A549 (cell line): ENCODE results near the gene PAX8. TPM values are rescaled to one million over a fixed set of nuclear protein-coding genes. Genes with fewer than 3 reads are reported as not detected.

Source experiments
- ATAC-seq, 2 experiments: fragments of 200-7000 bp in 1 of 2; fragments of >200 bp in 1 of 2; cut with Nextera tagmentation in 1 of 2; cut with Tn5 transposase in 1 of 2; 3 replicates each; pipeline versions ENCODE4 v1.8.0 to v1.9.1; 2018 to 2020; ENCODE audit warnings: mild to moderate bottlenecking in 1 of 2, moderate library complexity in 1 of 2
- CTCF ChIA-PET: fragments of 300-600 bp; sonication (Branson Sonifier 250); formaldehyde crosslinking; extraction: SDS; loops from one replicate; lab custom pipeline; 2021; ENCODE audit warnings: antibody characterized with exemption, inconsistent platforms; lab: Yijun Ruan, JAX
- POLR2A ChIA-PET: fragments of 350-600 bp; formaldehyde crosslinking; extraction: SDS; loops from one replicate; lab custom pipeline; 2021; ENCODE audit warnings: antibody characterized with exemption, inconsistent platforms; lab: Yijun Ruan, JAX
- DNase-seq, 2 experiments: peaks; one replicate each; pipeline versions ENCODE4 v3.0.0 to v3.0.0-alpha.2; 2011 to 2016; ENCODE audit warnings: low read depth in 1 of 2, low spot score in 1 of 2
- FAIRE-seq: peaks from 2 replicates; lab custom pipeline; 2011; peaks lifted over from hg19 to GRCh38; lab: Jason Lieb, UNC
- H3K27ac ChIP-seq, 2 experiments: fragments of >200 bp; sonication (Bioruptor Twin); formaldehyde crosslinking; 3 replicates each; pipeline ENCODE4 v1.5.1; 2016 to 2017
- H3K4me1 ChIP-seq: fragments of >200 bp; sonication (Bioruptor Twin); formaldehyde crosslinking; 3 replicates; pipeline ENCODE4 v1.6.1; 2016
- H3K4me2 ChIP-seq: fragments of >200 bp; sonication (Bioruptor Twin); formaldehyde crosslinking; 3 replicates; pipeline ENCODE4 v1.6.1; 2016
- H3K4me3 ChIP-seq: fragments of >200 bp; sonication (Bioruptor Twin); formaldehyde crosslinking; 3 replicates; pipeline ENCODE4 v1.5.1; 2016
- H3K9me3 ChIP-seq: fragments of >200 bp; sonication (Bioruptor Twin); formaldehyde crosslinking; 3 replicates; pipeline ENCODE4 v1.6.1; 2016
- CBX2 ChIP-seq: fragments of 200-600 bp; sonication (generic); IDR thresholded peaks from 2 replicates; pipeline ENCODE4 v1.6.1; 2016; ENCODE audit warnings: low read depth, mild to moderate bottlenecking, borderline replicate concordance
- CBX8 ChIP-seq: fragments of 200-600 bp; sonication (generic); IDR thresholded peaks from 2 replicates; pipeline ENCODE4 v1.6.1; 2016
- CHD2 ChIP-seq: fragments of 150-350 bp; IDR thresholded peaks from 2 replicates; pipeline ENCODE4 v1.6.1; 2014; ENCODE audit warnings: low read length; ENCODE audit not compliant: partially characterized antibody
- CTCF ChIP-seq: fragments of >200 bp; sonication (Bioruptor Twin); formaldehyde crosslinking; IDR thresholded peaks from 3 replicates; pipeline ENCODE4 v1.5.1; 2016
- E2F6 ChIP-seq: IDR thresholded peaks from 2 replicates; pipeline ENCODE4 v1.6.1; 2012; ENCODE audit warnings: low read depth, borderline replicate concordance
- EHF ChIP-seq: fragments of 250-450 bp; sonication (Bioruptor Pico); IDR thresholded peaks from 2 replicates; pipeline ENCODE4 v1.5.0; 2020; ENCODE audit warnings: mild to moderate bottlenecking
- EP300 ChIP-seq, 2 experiments: fragments of >200 bp; sonication (Bioruptor Twin); formaldehyde crosslinking; IDR thresholded peaks; 2 replicates in 1 of 2; 3 replicates in 1 of 2; pipeline ENCODE4 v1.6.1; 2016 to 2017
- ESRRA ChIP-seq: fragments of 150-350 bp; IDR thresholded peaks from 2 replicates; pipeline ENCODE4 v1.6.1; 2014; ENCODE audit warnings: mild to moderate bottlenecking, low read length, borderline replicate concordance
- FOSB ChIP-seq: fragments of 250-450 bp; sonication (Bioruptor Pico); IDR thresholded peaks from 2 replicates; pipeline ENCODE4 v1.5.0; 2020; ENCODE audit warnings: mild to moderate bottlenecking, moderate library complexity
- FOSL2 ChIP-seq, 2 experiments: fragments of 450-650 bp in 1 of 2; fragments of >200 bp in 1 of 2; sonication (Bioruptor Twin) in 1 of 2; formaldehyde crosslinking; IDR thresholded peaks; 2 replicates each; pipeline versions ENCODE4 v1.5.0 to v1.6.1; 2016 to 2020; ENCODE audit warnings: mild to moderate bottlenecking in 1 of 2, moderate library complexity in 1 of 2
- GATA3 ChIP-seq: IDR thresholded peaks from 2 replicates; pipeline ENCODE4 v1.6.1; 2012; ENCODE audit warnings: borderline replicate concordance
- HDAC2 ChIP-seq: fragments of 200-600 bp; sonication (generic); IDR thresholded peaks from 2 replicates; pipeline ENCODE4 v1.6.1; 2016
- HEYL ChIP-seq: fragments of 250-450 bp; sonication (Bioruptor Pico); IDR thresholded peaks from 2 replicates; pipeline ENCODE4 v1.8.0; 2021; ENCODE audit warnings: mild to moderate bottlenecking, moderate library complexity
- HMGXB4 ChIP-seq: fragments of 250-450 bp; sonication (Bioruptor Pico); IDR thresholded peaks from 2 replicates; pipeline ENCODE4 v1.5.0; 2021; ENCODE audit warnings: mild to moderate bottlenecking, moderate library complexity, borderline replicate concordance
- HOXA7 ChIP-seq: fragments of 250-450 bp; sonication (Bioruptor Pico); IDR thresholded peaks from 2 replicates; pipeline ENCODE4 v1.5.0; 2020; ENCODE audit warnings: mild to moderate bottlenecking, moderate library complexity
- HOXB13 ChIP-seq: fragments of 250-450 bp; sonication (Bioruptor Pico); IDR thresholded peaks from 2 replicates; pipeline ENCODE4 v1.5.0; 2020; ENCODE audit warnings: low read depth, mild to moderate bottlenecking, moderate library complexity
- JUNB ChIP-seq: fragments of >200 bp; sonication (Bioruptor Twin); formaldehyde crosslinking; IDR thresholded peaks from 2 replicates; pipeline ENCODE4 v1.6.1; 2016
- MAX ChIP-seq: IDR thresholded peaks from 2 replicates; pipeline ENCODE4 v1.6.1; 2012
- MAZ ChIP-seq: fragments of 150-350 bp; IDR thresholded peaks from 2 replicates; pipeline ENCODE4 v1.6.1; 2014; ENCODE audit warnings: antibody characterized with exemption, low read depth, low read length, borderline replicate concordance
- NFE2L2 ChIP-seq: fragments of 150-350 bp; conservative IDR thresholded peaks from 2 replicates; pipeline ENCODE4 v1.6.1; 2014; ENCODE audit warnings: low read length
- PHF8 ChIP-seq: fragments of 200-600 bp; sonication (generic); IDR thresholded peaks from 2 replicates; pipeline ENCODE4 v1.6.1; 2016; ENCODE audit warnings: low read depth, mild to moderate bottlenecking, antibody characterized with exemption, moderate library complexity, borderline replicate concordance
- POLR2A ChIP-seq: IDR thresholded peaks from 2 replicates; pipeline ENCODE4 v1.6.1; 2012; ENCODE audit warnings: mild to moderate bottlenecking, low read length
- RAD21 ChIP-seq, 2 experiments: fragments of >200 bp in 1 of 2; sonication (Bioruptor Twin) in 1 of 2; formaldehyde crosslinking in 1 of 2; IDR thresholded peaks in 1 of 2; conservative IDR thresholded peaks in 1 of 2; 2 replicates in 1 of 2; 3 replicates in 1 of 2; pipeline ENCODE4 v1.6.1; 2012 to 2018; ENCODE audit warnings: inconsistent platforms in 1 of 2
- RCOR1 ChIP-seq: fragments of 150-350 bp; IDR thresholded peaks from 2 replicates; pipeline ENCODE4 v1.6.1; 2014; ENCODE audit warnings: antibody characterized with exemption, low read length, low read depth
- REST ChIP-seq: fragments of 200-600 bp; sonication (generic); IDR thresholded peaks from 2 replicates; pipeline ENCODE4 v1.6.1; 2016; ENCODE audit warnings: antibody characterized with exemption, mild to moderate bottlenecking, moderate library complexity
- SMC3 ChIP-seq: fragments of >200 bp; sonication (Bioruptor Twin); formaldehyde crosslinking; IDR thresholded peaks from 3 replicates; pipeline ENCODE4 v1.6.1; 2018; ENCODE audit warnings: inconsistent platforms
- TP53 ChIP-seq: fragments of 250-450 bp; sonication (Bioruptor Pico); IDR thresholded peaks from 2 replicates; pipeline ENCODE4 v1.5.0; 2021; ENCODE audit warnings: mild to moderate bottlenecking, moderate library complexity
- USF2 ChIP-seq: fragments of 450-650 bp; IDR thresholded peaks from 2 replicates; pipeline ENCODE4 v1.6.1; 2014; ENCODE audit warnings: antibody characterized with exemption
- WGBS: methylation state at CpG from one replicate; pipeline ENCODE4 v1.1.6; 2017; ENCODE audit errors: missing lambda C conversion rate; 5-methylcytosine and 5-hydroxymethylcytosine counted together
- polyA plus RNA-seq, 4 experiments: library from polyadenylated mRNA; depleted of rRNA in 3 of 4; stranded (reverse); fragments of >200 nt; fragmentation: RNase III in 1 of 4; extraction: RNeasy Plus Mini Kit Qiagen cat#74134 plus additional on column Dnase treatment in 1 of 4; gene quantifications; 2 replicates in 3 of 4; 3 replicates in 1 of 4; pipeline ENCODE4 v1.2.3, GENCODE V29; 2011 to 2017

PAX8 gene
- polyA plus RNA-seq, 2 of the 4 experiments (the other 2 are of a cell fraction): 0.71 to 0.81 TPM

- WGBS: 80% methylated on average over 6 of the region's 6 CpGs
- ChIA-PET POLR2A (no interaction called here), CTCF (interaction anchor here (0.9 to 12.3 kb wide), 13 partner anchors 11 to 201 kb away, joined by 3 to 243 read pairs (median 5); no protein-coding TSS in a partner anchor)
- FAIRE-seq: no peak
- no peak for ATAC-seq
- DNase-seq: no peak
- Histone ChIP-seq H3K9me3 (no peaks in the 10 kb centered on the region), H3K4me2 (no peak overlapping the region), H3K4me1 (peaks cover 81% of the 10 kb centered on the region), H3K27ac (peak overlapping the region; percentile 92 to 97), H3K4me3 (no peak overlapping the region)
- no peak for TF ChIP-seq CBX2
- TF ChIP-seq NFE2L2: no peak
- TF ChIP-seq HDAC2: no peak
- no peak for TF ChIP-seq HEYL (CRISPR knock-in tag)
- no peak for TF ChIP-seq EHF (CRISPR knock-in tag)
- TF ChIP-seq CHD2: no peak
- TF ChIP-seq FOSL2 (IDR thresholded peaks at IDR 0.05): no peak
- TF ChIP-seq FOSL2 (CRISPR knock-in tag; IDR thresholded peaks at IDR 0.05): no peak
- TF ChIP-seq CBX8: no peak
- no peak for TF ChIP-seq POLR2A
Observed at GRCh38 chr2:113206251-113206650, 72.5 kb downstream of the PAX8 start.

- 13% methylated on average over 5 of the region's 5 CpGs for WGBS
- ChIA-PET CTCF (interaction anchor here (0.6 to 12.3 kb wide), 49 partner anchors 9 to 203 kb away, joined by 3 to 243 read pairs (median 6); no protein-coding TSS in a partner anchor), POLR2A (interaction anchor here (1.0 kb wide), 1 partner anchor 36 kb away, joined by 5 read pairs; no protein-coding TSS in a partner anchor)
- no peak for FAIRE-seq
- no peaks in the 10 kb centered on the region for H3K9me3 ChIP-seq
- H3K27ac ChIP-seq: peak overlapping the region; percentile 92 to 97
- peak; percentile 71 to 80 for ATAC-seq
- H3K4me3 ChIP-seq: no peak overlapping the region
- DNase-seq: peak; percentile 82 to 86
- peaks cover 77% of the 10 kb centered on the region for H3K4me1 ChIP-seq
- peak overlapping the region; percentile 42; the same call in 2 of the 3 replicates for H3K4me2 ChIP-seq
- no peak for TF ChIP-seq HOXA7 (CRISPR knock-in tag)
- no peak for TF ChIP-seq TP53 (CRISPR knock-in tag)
- TF ChIP-seq REST: no peak
- TF ChIP-seq CTCF: peak; percentile 96
- no peak for TF ChIP-seq E2F6
- no peak for TF ChIP-seq PHF8
- TF ChIP-seq CBX2: no peak
- peak; percentile 99 for TF ChIP-seq SMC3
- TF ChIP-seq RCOR1: no peak
- TF ChIP-seq ESRRA: no peak
- no peak for TF ChIP-seq NFE2L2
- no peak for TF ChIP-seq MAZ
- TF ChIP-seq HOXB13 (CRISPR knock-in tag): no peak
- TF ChIP-seq JUNB: no peak
- TF ChIP-seq FOSB (CRISPR knock-in tag): no peak
- no peak for TF ChIP-seq HMGXB4
- peak; percentile 99 for TF ChIP-seq RAD21 (conservative IDR thresholded peaks at IDR 0.05 in 1 of 2, IDR thresholded peaks at IDR 0.05 in 1 of 2)
- no peak for TF ChIP-seq EP300 (IDR thresholded peaks at IDR 0.05)
- peak; percentile 58; the same call in 1 of the 2 replicates for TF ChIP-seq MAX
- TF ChIP-seq USF2: peak; percentile 38; the same call in 1 of the 2 replicates
- no peak for TF ChIP-seq HEYL (CRISPR knock-in tag)
- no peak for TF ChIP-seq GATA3
Observed at GRCh38 chr2:113203901-113204519, 74.7 kb downstream of the PAX8 start.
